Smooth muscle cell (in vitro differentiated cells): Measurements from ENCODE around the gene OTOG. TPM values are rescaled to one million over a fixed set of nuclear protein-coding genes. Genes with fewer than 3 reads are reported as not detected.

Source experiments
- DNase-seq: peaks from one replicate; lab custom pipeline; 2025; ENCODE audit not compliant: unreplicated experiment; lab: John Stamatoyannopoulos, UW
- H2AFZ ChIP-seq: fragments of 200-600 bp; sonication (generic); 2 replicates; pipeline ENCODE4 v1.6.0; 2016; ENCODE audit warnings: antibody characterized with exemption, low read depth, mild to moderate bottlenecking
- H3F3A ChIP-seq: fragments of 200-600 bp; sonication (generic); 2 replicates; pipeline ENCODE4 v1.6.0; 2017; ENCODE audit warnings: antibody characterized with exemption, low read depth
- H3K27ac ChIP-seq: fragments of 200-600 bp; sonication (generic); 2 replicates; pipeline ENCODE4 v1.5.1; 2016; ENCODE audit warnings: low read depth, mild to moderate bottlenecking
- H3K27me3 ChIP-seq: fragments of 200-600 bp; sonication (generic); 2 replicates; pipeline ENCODE4 v1.6.1; 2016; ENCODE audit warnings: low read depth, mild to moderate bottlenecking
- H3K36me3 ChIP-seq: fragments of 200-600 bp; sonication (generic); 2 replicates; pipeline ENCODE4 v1.5.1; 2016; ENCODE audit warnings: low read depth
- H3K4me1 ChIP-seq: fragments of 200-600 bp; sonication (generic); 2 replicates; pipeline ENCODE4 v1.5.1; 2016; ENCODE audit warnings: low read depth
- H3K4me2 ChIP-seq: fragments of 200-600 bp; sonication (generic); 2 replicates; pipeline ENCODE4 v1.6.0; 2016; ENCODE audit warnings: mild to moderate bottlenecking
- H3K4me3 ChIP-seq: fragments of 200-600 bp; sonication (generic); 2 replicates; pipeline ENCODE4 v1.5.1; 2016; ENCODE audit warnings: mild to moderate bottlenecking
- H3K79me2 ChIP-seq: fragments of 200-600 bp; sonication (generic); 2 replicates; pipeline ENCODE4 v1.6.0; 2016; ENCODE audit warnings: low read depth, mild to moderate bottlenecking
- H3K9ac ChIP-seq: fragments of 200-600 bp; sonication (generic); 2 replicates; pipeline ENCODE4 v1.6.0; 2016; ENCODE audit warnings: low read depth
- H3K9me3 ChIP-seq: fragments of 200-600 bp; sonication (generic); replicated peaks from 2 replicates; pipeline ENCODE4 v1.5.1; 2016; ENCODE audit warnings: low read depth
- H4K20me1 ChIP-seq: fragments of 200-600 bp; sonication (generic); 2 replicates; pipeline ENCODE4 v1.6.0; 2016; ENCODE audit warnings: low read depth
- CTCF ChIP-seq: fragments of 200-600 bp; sonication (generic); IDR thresholded peaks from 2 replicates; pipeline ENCODE4 v1.5.1; 2017; ENCODE audit warnings: borderline replicate concordance, mild to moderate bottlenecking, antibody characterized with exemption; ENCODE audit not compliant: insufficient read depth, poor library complexity, severe bottlenecking
- WGBS: methylation state at CpG from one replicate; pipeline ENCODE4 v1.1.7; 2016; ENCODE audit warnings: low lambda C conversion rate; 5-methylcytosine and 5-hydroxymethylcytosine counted together
- polyA plus RNA-seq: library from polyadenylated mRNA; unstranded; fragments of >200 nt; fragmentation: Nextera tagmentation; extraction: Ambion mirVana; gene quantifications from 2 replicates; pipeline ENCODE4 v1.2.1, GENCODE V29; 2016
- total RNA-seq: library from RNA; depleted of rRNA; stranded (reverse); fragments of >200 nt; gene quantifications from 2 replicates; pipeline ENCODE4 v1.2.3, GENCODE V29; 2014

The OTOG gene
- total and polyA plus RNA-seq, 2 experiments from 2014 or later: not detected

GRCh38 chr11:17581036-17581731 lies 34.1 kb downstream of the OTOG start:
- DNase-seq: no peak
- no peaks in the 10 kb centered on the region for H3K36me3 ChIP-seq
- H2AFZ ChIP-seq: no peak overlapping the region
- H3K79me2 ChIP-seq: no peaks in the 10 kb centered on the region
- H3K4me1 ChIP-seq: no peaks in the 10 kb centered on the region
- H3K4me2 ChIP-seq: no peak overlapping the region
- WGBS: 87% methylated on average over 6 of the region's 6 CpGs
- no peak for TF ChIP-seq CTCF
- H3K9me3 ChIP-seq: no peaks in the 10 kb centered on the region
- no peak overlapping the region for H3K27ac ChIP-seq
- H3F3A ChIP-seq: no peaks in the 10 kb centered on the region
- H3K4me3 ChIP-seq: no peak overlapping the region
- no peaks in the 10 kb centered on the region for H4K20me1 ChIP-seq
- H3K9ac ChIP-seq: no peak overlapping the region
- peaks cover 23% of the 10 kb centered on the region for H3K27me3 ChIP-seq

- H3K27me3 ChIP-seq: peaks cover 23% of the 10 kb centered on the region
- no peak for TF ChIP-seq CTCF
- no peak overlapping the region for H3K27ac ChIP-seq
- H3K9me3 ChIP-seq: no peaks in the 10 kb centered on the region
- H3K4me2 ChIP-seq: no peak overlapping the region
- H3K4me3 ChIP-seq: no peak overlapping the region
- H3K4me1 ChIP-seq: no peaks in the 10 kb centered on the region
- H3K79me2 ChIP-seq: no peaks in the 10 kb centered on the region
- H3K36me3 ChIP-seq: no peaks in the 10 kb centered on the region
- no peak overlapping the region for H3K9ac ChIP-seq
- H3F3A ChIP-seq: no peaks in the 10 kb centered on the region
- H4K20me1 ChIP-seq: no peaks in the 10 kb centered on the region
- 90% methylated on average over 4 of the region's 4 CpGs for WGBS
- H2AFZ ChIP-seq: no peak overlapping the region
- no peak for DNase-seq
Measured at GRCh38 chr11:17581732-17582053, 34.6 kb downstream of the OTOG start.

- TF ChIP-seq CTCF: no peak
- no peaks in the 10 kb centered on the region for H4K20me1 ChIP-seq
- H3K36me3 ChIP-seq: no peaks in the 10 kb centered on the region
- WGBS: 84% methylated on average over 6 of the region's 6 CpGs
- H3F3A ChIP-seq: no peaks in the 10 kb centered on the region
- no peaks in the 10 kb centered on the region for H3K4me1 ChIP-seq
- no peak overlapping the region for H3K4me2 ChIP-seq
- H3K4me3 ChIP-seq: no peak overlapping the region
- H3K79me2 ChIP-seq: no peaks in the 10 kb centered on the region
- H3K27ac ChIP-seq: no peak overlapping the region
- H2AFZ ChIP-seq: no peak overlapping the region
- H3K27me3 ChIP-seq: peaks cover 43% of the 10 kb centered on the region
- DNase-seq: no peak
- no peak overlapping the region for H3K9ac ChIP-seq
- H3K9me3 ChIP-seq: no peaks in the 10 kb centered on the region
Measured at GRCh38 chr11:17585911-17586695, 39.0 kb downstream of the OTOG start.
